ENCODE measurements around the gene NBEAL1.
A peak's percentile ranks its signal among the peaks of the same experiment; 100 is the strongest.
"Not testable (repeated sequence)": the region's sequence is repeated elsewhere in the genome, so short reads cannot be mapped to it uniquely, and the experiment has no call there.

Gene NBEAL1

DNA sequence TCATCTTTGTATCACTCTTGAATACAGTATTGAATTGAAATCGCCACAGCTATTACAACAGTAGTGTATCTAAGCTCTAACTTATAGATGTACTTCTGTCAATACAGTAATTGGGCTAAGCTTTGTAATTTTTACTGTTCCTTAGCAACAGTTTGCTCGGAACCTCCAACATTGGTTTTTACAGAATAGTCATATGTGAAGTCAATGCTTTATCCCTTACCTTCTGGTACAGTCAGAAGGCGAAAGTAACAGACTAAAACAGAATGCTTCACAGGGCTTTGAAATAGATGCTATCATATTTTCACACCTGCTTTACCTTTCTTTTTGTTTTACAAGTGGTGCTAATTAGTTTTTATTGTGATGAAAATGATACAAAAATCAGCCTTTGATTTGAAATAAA lies 177.3 kb downstream of the NBEAL1 start:
- no peak overlapping the region for H3K4me3 ChIP-seq (ENCODE audit: low read depth, low read length)
- no peak for DNase-seq (ENCODE audit: low read depth)
- TF ChIP-seq, protein P1, sequence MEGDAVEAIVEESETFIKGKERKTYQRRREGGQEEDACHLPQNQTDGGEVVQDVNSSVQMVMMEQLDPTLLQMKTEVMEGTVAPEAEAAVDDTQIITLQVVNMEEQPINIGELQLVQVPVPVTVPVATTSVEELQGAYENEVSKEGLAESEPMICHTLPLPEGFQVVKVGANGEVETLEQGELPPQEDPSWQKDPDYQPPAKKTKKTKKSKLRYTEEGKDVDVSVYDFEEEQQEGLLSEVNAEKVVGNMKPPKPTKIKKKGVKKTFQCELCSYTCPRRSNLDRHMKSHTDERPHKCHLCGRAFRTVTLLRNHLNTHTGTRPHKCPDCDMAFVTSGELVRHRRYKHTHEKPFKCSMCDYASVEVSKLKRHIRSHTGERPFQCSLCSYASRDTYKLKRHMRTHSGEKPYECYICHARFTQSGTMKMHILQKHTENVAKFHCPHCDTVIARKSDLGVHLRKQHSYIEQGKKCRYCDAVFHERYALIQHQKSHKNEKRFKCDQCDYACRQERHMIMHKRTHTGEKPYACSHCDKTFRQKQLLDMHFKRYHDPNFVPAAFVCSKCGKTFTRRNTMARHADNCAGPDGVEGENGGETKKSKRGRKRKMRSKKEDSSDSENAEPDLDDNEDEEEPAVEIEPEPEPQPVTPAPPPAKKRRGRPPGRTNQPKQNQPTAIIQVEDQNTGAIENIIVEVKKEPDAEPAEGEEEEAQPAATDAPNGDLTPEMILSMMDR (IDR thresholded peaks at IDR 0.05; ENCODE audit: low read depth, low read length, missing control alignments): no peak

DNA sequence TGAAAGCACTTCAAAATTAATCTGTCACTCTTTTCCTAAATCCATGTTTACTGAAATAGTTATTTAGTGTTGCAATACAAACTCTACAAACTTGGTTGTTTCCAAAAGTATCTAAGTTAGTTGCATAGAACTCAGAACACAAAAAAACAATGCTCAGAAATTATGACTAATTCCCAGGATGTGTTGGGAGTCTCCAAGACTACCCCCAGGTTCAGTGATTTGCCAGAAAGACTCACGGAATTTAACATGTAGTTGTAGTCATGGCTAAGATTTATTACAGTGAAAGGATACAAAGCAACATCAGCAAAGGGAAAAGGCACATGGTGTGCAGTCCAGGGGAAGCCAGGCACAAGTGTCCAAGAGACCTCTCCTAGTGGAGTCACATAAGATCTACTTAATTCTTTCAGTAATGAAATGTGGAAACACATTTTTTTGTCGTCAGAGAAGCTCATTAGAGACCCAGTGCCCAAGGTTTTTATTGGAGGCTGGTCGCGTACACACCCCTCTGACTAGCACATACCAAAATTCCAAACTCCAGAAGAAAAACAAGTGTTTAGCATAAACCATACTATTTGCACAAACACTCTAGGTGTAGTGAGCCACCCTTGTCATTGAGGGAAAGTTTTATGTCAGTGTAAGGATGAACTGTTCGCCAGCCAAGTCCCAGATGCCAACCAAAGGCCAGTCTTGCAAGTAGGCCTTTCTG lies 180.8 kb downstream of the NBEAL1 start:
- TF ChIP-seq, protein P1 (IDR thresholded peaks at IDR 0.05; ENCODE audit: low read depth, low read length, missing control alignments): no peak
- no peak overlapping the region for H3K4me3 ChIP-seq (ENCODE audit: low read depth, low read length)
- DNase-seq (ENCODE audit: low read depth): no peak

DNA sequence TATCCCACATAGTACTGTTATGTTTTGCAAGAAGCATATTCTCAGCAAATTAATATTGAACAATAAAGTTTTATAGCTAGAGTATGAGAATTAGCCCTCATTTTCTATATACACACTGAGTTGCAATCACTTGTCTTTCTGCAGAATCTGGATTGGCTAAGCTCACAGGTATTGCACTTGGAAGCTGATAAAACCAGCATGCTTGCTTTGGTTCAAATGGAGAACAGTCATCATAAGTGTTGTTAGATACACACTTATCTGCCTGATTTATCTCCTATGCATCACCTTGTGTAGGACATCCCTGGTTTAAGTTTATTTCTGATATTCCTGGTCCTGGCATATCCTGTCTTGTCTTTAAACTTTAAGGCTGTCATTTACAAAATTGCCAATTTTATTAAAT lies 186.2 kb downstream of the NBEAL1 start:
- DNase-seq (ENCODE audit: low read depth): no peak
- TF ChIP-seq, protein P1 (IDR thresholded peaks at IDR 0.05; ENCODE audit: low read depth, low read length, missing control alignments): no peak
- H3K4me3 ChIP-seq (ENCODE audit: low read depth, low read length): no peak overlapping the region

DNA sequence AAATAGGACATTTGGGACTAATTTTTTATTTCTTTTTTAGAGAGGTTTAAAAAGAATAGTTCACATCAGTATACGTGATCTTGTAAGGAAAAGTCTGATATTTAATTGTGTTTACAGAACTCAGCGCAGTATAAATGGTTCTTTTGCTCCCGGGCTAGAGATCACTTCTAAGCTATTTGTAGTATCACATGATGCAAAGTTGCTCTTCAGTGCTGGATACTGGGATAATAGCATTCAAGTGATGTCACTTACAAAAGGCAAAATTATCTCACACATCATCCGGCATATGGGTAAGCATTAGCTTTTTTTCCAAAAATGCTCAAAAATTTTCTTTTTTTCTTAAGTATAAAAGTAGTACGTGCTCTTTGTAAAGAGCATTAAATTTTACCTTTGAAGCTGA lies 186.8 kb downstream of the NBEAL1 start:
- TF ChIP-seq, protein P1 (IDR thresholded peaks at IDR 0.05; ENCODE audit: low read depth, low read length, missing control alignments): no peak
- no peak for DNase-seq (ENCODE audit: low read depth)

DNA sequence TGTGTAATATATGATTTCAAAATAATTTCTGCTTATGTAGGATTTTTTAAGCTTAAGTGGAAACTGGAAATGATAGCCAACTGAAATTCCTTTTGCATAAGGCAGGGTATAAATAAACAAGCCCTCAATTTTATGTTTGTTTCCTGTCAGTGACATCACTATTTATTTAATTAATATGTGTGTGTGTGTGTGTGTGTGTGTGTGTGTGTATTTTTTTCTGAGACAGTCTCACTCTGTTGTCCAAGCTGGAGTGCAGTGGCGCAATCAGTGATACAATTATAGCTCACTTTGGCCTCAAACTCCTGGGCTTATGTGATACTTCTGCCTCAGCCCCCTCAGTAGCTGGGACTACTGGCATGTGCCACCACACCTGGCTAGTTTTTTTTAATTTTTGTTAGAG lies 194.9 kb downstream of the NBEAL1 start:
- TF ChIP-seq, protein P1 (IDR thresholded peaks at IDR 0.05; ENCODE audit: low read depth, low read length, missing control alignments): no peak
- no peak for DNase-seq (ENCODE audit: low read depth)
- H3K4me3 ChIP-seq (ENCODE audit: low read depth, low read length): no peak overlapping the region

More for the DNA sequence above, 186.8 kb downstream of the NBEAL1 start:
- H3K4me3 ChIP-seq (ENCODE audit: low read depth, low read length): no peak overlapping the region

DNA sequence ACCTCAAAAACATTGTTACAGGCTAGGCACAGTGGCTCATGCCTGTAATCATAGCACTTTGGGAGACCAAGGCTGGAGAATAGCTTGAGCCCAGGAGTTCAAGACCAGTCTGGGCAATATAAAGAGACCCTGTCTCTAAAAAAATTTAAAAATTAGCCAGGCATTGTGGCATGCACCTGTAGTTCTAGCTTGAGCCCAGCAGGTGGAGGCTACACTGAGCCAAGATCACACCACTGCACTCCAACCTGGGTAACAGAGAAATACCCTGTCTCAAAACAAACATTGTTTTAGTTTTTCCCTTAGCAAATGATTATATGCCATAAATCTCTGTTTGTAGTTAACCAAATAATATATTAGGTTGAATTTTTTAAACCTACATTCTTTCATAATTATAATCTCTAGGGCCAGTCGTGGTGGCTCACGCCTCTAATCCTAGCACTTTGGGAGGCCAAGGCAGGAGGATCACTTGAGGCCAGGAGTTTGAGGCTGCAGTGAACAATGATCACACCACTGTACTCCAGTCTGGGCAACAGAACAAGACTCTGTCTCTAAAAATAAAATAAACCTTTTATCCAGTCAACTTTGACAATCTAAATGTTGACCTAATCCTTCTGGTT lies 210.9 kb downstream of the NBEAL1 start:
- TF ChIP-seq, protein P1 (IDR thresholded peaks at IDR 0.05; ENCODE audit: low read depth, low read length, missing control alignments): peak; percentile 77
- H3K4me3 ChIP-seq (ENCODE audit: low read depth, low read length): no peak overlapping the region
- DNase-seq (ENCODE audit: low read depth): no peak

DNA sequence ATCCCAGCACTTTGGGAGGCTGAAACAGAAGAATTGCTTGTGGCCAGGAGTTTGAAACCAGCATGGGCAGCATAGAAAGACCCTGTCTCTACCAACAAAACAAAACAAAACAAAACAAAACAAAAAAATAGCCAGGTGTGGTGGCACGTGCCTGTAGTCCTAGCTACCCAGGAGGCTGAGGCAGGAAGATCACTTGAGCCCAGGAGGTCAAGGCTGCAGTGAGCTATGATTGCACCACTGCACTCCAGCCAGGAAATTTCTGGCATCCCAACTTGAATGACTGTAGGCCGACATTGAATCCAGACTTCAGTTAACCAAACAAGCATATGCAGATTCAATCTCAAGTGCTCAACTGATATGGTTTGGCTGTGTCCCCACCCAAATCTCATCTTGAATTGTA lies 215.0 kb downstream of the NBEAL1 start:
- DNase-seq (ENCODE audit: low read depth); H3K4me3 ChIP-seq (ENCODE audit: low read depth, low read length): not testable (repeated sequence)
